Lower leg skin (tissue), 3 donors: Measurements from ENCODE around the gene PEAK1.

Source experiments
- POLR2A ChIP-seq, 2 donors: fragments of 450-650 bp; IDR thresholded peaks; one replicate each; pipeline ENCODE4 v1.6.1; 2016 to 2017; ENCODE audit warnings: antibody characterized with exemption in 2 of 2, mild to moderate bottlenecking in 1 of 2, moderate library complexity in 1 of 2
- TF ChIP-seq, protein P1 (sequence below), 3 donors: fragments of 450-650 bp; IDR thresholded peaks; one replicate each; pipeline ENCODE4 v1.5.1; 2016; ENCODE audit warnings: antibody characterized with exemption in 3 of 3, mild to moderate bottlenecking in 3 of 3, moderate library complexity in 2 of 3

DNA sequence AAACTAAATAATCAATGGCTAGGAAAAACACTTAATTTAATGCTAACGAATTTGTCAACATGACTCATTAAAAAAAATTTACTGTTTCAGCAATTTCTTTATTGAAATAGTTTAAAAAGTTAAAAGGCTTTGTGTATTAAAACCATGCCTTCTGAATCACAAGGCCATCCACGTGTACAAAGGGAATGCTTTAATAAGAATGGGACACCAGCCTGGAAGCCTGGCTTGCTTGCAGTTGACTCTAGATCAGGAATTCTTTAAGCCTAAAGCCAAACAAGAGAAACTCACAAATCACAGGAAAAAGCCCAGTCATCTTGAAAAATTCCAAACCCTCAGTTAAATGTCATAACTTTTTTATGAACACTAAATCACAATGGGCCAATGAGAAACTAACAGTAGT lies 137.6 kb downstream of the PEAK1 start:
- TF ChIP-seq, protein P1, sequence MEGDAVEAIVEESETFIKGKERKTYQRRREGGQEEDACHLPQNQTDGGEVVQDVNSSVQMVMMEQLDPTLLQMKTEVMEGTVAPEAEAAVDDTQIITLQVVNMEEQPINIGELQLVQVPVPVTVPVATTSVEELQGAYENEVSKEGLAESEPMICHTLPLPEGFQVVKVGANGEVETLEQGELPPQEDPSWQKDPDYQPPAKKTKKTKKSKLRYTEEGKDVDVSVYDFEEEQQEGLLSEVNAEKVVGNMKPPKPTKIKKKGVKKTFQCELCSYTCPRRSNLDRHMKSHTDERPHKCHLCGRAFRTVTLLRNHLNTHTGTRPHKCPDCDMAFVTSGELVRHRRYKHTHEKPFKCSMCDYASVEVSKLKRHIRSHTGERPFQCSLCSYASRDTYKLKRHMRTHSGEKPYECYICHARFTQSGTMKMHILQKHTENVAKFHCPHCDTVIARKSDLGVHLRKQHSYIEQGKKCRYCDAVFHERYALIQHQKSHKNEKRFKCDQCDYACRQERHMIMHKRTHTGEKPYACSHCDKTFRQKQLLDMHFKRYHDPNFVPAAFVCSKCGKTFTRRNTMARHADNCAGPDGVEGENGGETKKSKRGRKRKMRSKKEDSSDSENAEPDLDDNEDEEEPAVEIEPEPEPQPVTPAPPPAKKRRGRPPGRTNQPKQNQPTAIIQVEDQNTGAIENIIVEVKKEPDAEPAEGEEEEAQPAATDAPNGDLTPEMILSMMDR (IDR thresholded peaks at IDR 0.05), result no peak
- no peak for TF ChIP-seq POLR2A (IDR thresholded peaks at IDR 0.05)
